Glomerular visceral epithelial cell (primary cell): ENCODE data around the gene ICAM3.
"Not testable (repeated sequence)": the region's sequence is repeated elsewhere in the genome, so short reads cannot be mapped to it uniquely, and the experiment has no call there.

ENCODE experiments used
- DNase-seq: peaks from one replicate; pipeline ENCODE4 v3.0.0-alpha.2; 2016; ENCODE audit errors: extremely low spot score

ICAM3 gene

GRCh38 chr19:10344780-10345179, 5.4 kb upstream of the ICAM3 start:
- DNase-seq: no peak

- no peak for DNase-seq
These were observed 4.1 kb upstream of the ICAM3 start for GRCh38 chr19:10343495-10343894.

- DNase-seq: no peak
These were observed 553 bp upstream of the ICAM3 start for GRCh38 chr19:10339977-10340376.

- no peak for DNase-seq
These were observed 484 bp downstream of the ICAM3 start for GRCh38 chr19:10338940-10339339.

GRCh38 chr19:10336725-10337124, 2.7 kb downstream of the ICAM3 start:
- DNase-seq: not testable (repeated sequence)

GRCh38 chr19:10335352-10335985, 4.0 kb downstream of the ICAM3 start:
- no peak for DNase-seq

GRCh38 chr19:10334588-10335351, 4.7 kb downstream of the ICAM3 start:
- peak; percentile 97 for DNase-seq

GRCh38 chr19:10333758-10334587, 5.5 kb downstream of the ICAM3 start:
- DNase-seq: no peak

GRCh38 chr19:10332965-10333757, 6.3 kb downstream of the ICAM3 start, which contains the start of gene RAVER1:
RAVER1 (minus strand) TSS chr19:10333529; CDS start chr19:10333507, 22 bp downstream.
- DNase-seq: peak; percentile 98

- no peak for DNase-seq
These were observed 7.1 kb downstream of the ICAM3 start for GRCh38 chr19:10332158-10332964.

GRCh38 chr19:10329555-10329954, 9.9 kb downstream of the ICAM3 start:
- no peak for DNase-seq

- no peak for DNase-seq
These were observed 10.6 kb downstream of the ICAM3 start for GRCh38 chr19:10328558-10329429.

GRCh38 chr19:10327793-10328192, 11.6 kb downstream of the ICAM3 start:
- DNase-seq: no peak

- no peak for DNase-seq
These were observed 13.7 kb downstream of the ICAM3 start for GRCh38 chr19:10325732-10326131.

- DNase-seq: no peak
These were observed 17.3 kb downstream of the ICAM3 start for GRCh38 chr19:10321874-10322835.

GRCh38 chr19:10321417-10321797, 18.0 kb downstream of the ICAM3 start:
- no peak for DNase-seq

GRCh38 chr19:10320602-10321416, 18.6 kb downstream of the ICAM3 start:
- DNase-seq: no peak
